Activated CD4-positive, alpha-beta T cell treated with anti-CD3 and anti-CD28 coated beads for 36 hours (primary cell): Measurements from ENCODE around the gene PNMA8C. TPM values are rescaled to one million over a fixed set of nuclear protein-coding genes. Genes with fewer than 3 reads are reported as not detected.

Experiments
- ATAC-seq: fragments of 200-7000 bp; cut with Tn5 transposase; one replicate; pipeline ENCODE4 v1.10.0; 2021; ENCODE audit warnings: mild to moderate bottlenecking, moderate library complexity
- CTCF ChIA-PET: fragments of 350-600 bp; sonication (Branson Sonifier 250); formaldehyde crosslinking; loops from one replicate; lab custom pipeline; 2021; ENCODE audit warnings: antibody characterized with exemption; lab: Charles Lee
- POLR2A ChIA-PET: fragments of 350-600 bp; sonication (Branson Sonifier 250); formaldehyde crosslinking; loops from one replicate; lab custom pipeline; 2021; ENCODE audit warnings: antibody characterized with exemption, inconsistent platforms; lab: Charles Lee
- DNase-seq: peaks from one replicate; pipeline ENCODE4 v3.0.0-alpha.2; 2020
- H3K27ac Mint-ChIP-seq: one replicate; pipeline ENCODE4 v1.8.0; 2021; ENCODE audit warnings: mixed read lengths
- H3K27me3 Mint-ChIP-seq: one replicate; pipeline ENCODE4 v1.8.0; 2021; ENCODE audit warnings: mixed read lengths
- H3K36me3 Mint-ChIP-seq: one replicate; pipeline ENCODE4 v1.8.0; 2021; ENCODE audit warnings: low read depth, mixed read lengths
- H3K4me1 Mint-ChIP-seq: one replicate; pipeline ENCODE4 v1.8.0; 2021; ENCODE audit warnings: mixed read lengths
- H3K4me3 Mint-ChIP-seq: one replicate; pipeline ENCODE4 v1.8.0; 2021; ENCODE audit warnings: mild to moderate bottlenecking, moderate library complexity, mixed read lengths
- H3K9me3 Mint-ChIP-seq: one replicate; pipeline ENCODE4 v1.8.0; 2021; ENCODE audit warnings: low read depth, mixed read lengths
- intact Hi-C, 2 experiments: fragments of 100-400 bp; cut with DNase I in 1 of 2; cut with micrococcal nuclease in 1 of 2; formaldehyde crosslinking; loops; one replicate each; pipeline versions ENCODE4 v1.14.2 to v1.15.1; 2022 to 2024; cut with DNase I, micrococcal nuclease
- total RNA-seq, 2 experiments: library from RNA; stranded (reverse); gene quantifications; one replicate each; pipeline ENCODE4 v1.2.3, GENCODE V29; 2021

Gene PNMA8C
- total RNA-seq, 2 experiments from 2014 or later, result not detected

DNA sequence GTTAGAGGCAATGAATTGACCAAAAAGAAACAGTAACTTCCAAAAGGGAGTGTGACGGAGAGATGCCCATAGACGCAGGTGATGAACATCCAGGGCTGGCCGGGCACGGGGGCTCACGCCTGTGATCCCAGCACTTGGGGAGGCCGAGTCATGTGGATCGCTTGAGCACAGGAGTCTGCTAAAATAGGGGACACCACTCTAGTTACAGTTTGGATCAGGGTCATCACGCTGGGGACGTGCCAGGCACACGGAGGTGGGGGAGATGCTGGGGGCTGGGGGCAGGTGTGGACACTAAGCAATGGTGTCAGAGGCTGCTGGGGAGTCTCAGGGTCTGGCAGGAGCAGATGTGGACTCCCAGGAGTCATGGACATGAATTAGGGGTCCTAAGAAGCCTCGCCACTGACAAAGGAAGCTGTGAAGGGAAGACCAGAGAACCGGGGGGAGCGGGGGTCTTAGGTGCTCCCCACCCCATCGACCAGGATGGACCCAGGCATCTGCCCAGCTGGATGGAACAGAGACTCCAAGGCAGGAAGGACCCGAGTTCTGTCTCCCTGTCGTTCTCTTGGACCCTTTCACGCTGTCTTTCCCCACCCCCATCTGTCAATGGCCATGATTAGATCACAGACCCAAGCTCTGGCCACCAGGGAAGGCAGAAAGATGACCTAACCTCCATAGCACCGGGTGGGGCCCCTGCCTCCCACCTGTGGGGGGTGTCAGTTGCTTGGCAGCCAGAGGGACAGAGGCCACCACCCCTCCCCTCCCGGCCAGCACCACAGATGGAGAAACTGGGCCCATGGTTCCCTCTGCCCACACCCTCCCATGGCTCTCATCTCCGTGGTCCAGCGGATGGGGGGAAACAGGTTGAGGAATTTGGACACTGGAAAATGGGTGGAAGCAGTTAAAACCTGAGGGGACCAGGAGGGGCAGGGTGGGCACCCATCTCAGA is 35.0 kb downstream of the PNMA8C start:
- no peak for DNase-seq
- ChIA-PET POLR2A (no interaction called here), CTCF (interaction anchor here (0.8 to 2.6 kb wide), 7 partner anchors 8 to 120 kb away, joined by 3 to 11 read pairs (median 7); no protein-coding TSS in a partner anchor)
- peaks cover 4% of the 10 kb centered on the region for H3K4me1 Mint-ChIP-seq
- no peak overlapping the region for H3K4me3 Mint-ChIP-seq
- no peaks in the 10 kb centered on the region for H3K9me3 Mint-ChIP-seq
- peaks cover 3% of the 10 kb centered on the region for H3K27me3 Mint-ChIP-seq
- peaks cover 27% of the 10 kb centered on the region for H3K36me3 Mint-ChIP-seq
- no peak for ATAC-seq
- H3K27ac Mint-ChIP-seq, result no peak overlapping the region
- intact Hi-C loops, result loop anchor here (2.0 kb wide), 2 partner anchors 47 to 93 kb away; partner anchors contain the start of gene PPP5C (in 1 of the 2)

- intact Hi-C loops, result no loop called here
- Mint-ChIP-seq H3K9me3 (no peaks in the 10 kb centered on the region), H3K27me3 (peaks cover 3% of the 10 kb centered on the region), H3K36me3 (peaks cover 33% of the 10 kb centered on the region), H3K4me3 (no peak overlapping the region), H3K4me1 (peaks cover 4% of the 10 kb centered on the region), H3K27ac (no peak overlapping the region)
- no peak for ATAC-seq
- CTCF ChIA-PET, result interaction anchor here (1.0 kb wide), 1 partner anchor 113 kb away, joined by 3 read pairs; no protein-coding TSS in a partner anchor
- no peak for DNase-seq
- POLR2A ChIA-PET, result no interaction called here
Observed at GRCh38 chr19:46392837-46393236, 35.9 kb downstream of the PNMA8C start.

DNA sequence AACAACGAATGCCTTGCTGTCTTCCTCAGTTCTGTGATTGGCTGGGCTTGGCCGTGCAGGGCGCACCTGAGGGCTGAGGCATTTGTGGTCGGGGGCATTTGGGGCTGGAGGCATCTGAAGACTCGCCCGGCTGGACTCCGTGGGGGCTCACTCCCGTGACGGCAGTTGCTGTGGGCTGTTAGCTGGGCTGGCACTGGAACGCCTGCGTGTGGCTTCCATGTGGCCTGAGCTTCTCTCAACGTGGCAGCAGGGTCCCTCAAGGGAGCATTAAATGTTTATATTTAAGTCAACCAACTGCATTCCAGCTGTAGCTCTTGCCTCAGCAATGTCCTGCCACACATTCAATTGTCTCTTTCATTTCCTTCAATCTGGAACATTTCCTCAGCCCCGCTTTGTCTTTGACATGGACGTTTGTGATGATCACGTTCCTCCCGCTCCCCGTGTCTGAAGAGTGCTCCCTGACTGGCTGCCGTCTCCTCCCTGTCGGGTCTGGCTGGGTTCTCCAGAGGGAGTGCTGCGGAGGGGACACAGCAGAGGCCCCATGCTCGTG is 36.4 kb downstream of the PNMA8C start:
- ATAC-seq (no peak), DNase-seq (no peak)
- Mint-ChIP-seq H3K4me1 (peaks cover 4% of the 10 kb centered on the region), H3K27me3 (no peaks in the 10 kb centered on the region), H3K27ac (no peak overlapping the region), H3K4me3 (no peak overlapping the region), H3K9me3 (no peaks in the 10 kb centered on the region), H3K36me3 (peaks cover 37% of the 10 kb centered on the region)
- intact Hi-C loops, result no loop called here
- ChIA-PET CTCF (interaction anchor here (0.6 to 1.0 kb wide), 3 partner anchors 112 to 359 kb away, joined by 3 read pairs; no protein-coding TSS in a partner anchor), POLR2A (no interaction called here)

DNA sequence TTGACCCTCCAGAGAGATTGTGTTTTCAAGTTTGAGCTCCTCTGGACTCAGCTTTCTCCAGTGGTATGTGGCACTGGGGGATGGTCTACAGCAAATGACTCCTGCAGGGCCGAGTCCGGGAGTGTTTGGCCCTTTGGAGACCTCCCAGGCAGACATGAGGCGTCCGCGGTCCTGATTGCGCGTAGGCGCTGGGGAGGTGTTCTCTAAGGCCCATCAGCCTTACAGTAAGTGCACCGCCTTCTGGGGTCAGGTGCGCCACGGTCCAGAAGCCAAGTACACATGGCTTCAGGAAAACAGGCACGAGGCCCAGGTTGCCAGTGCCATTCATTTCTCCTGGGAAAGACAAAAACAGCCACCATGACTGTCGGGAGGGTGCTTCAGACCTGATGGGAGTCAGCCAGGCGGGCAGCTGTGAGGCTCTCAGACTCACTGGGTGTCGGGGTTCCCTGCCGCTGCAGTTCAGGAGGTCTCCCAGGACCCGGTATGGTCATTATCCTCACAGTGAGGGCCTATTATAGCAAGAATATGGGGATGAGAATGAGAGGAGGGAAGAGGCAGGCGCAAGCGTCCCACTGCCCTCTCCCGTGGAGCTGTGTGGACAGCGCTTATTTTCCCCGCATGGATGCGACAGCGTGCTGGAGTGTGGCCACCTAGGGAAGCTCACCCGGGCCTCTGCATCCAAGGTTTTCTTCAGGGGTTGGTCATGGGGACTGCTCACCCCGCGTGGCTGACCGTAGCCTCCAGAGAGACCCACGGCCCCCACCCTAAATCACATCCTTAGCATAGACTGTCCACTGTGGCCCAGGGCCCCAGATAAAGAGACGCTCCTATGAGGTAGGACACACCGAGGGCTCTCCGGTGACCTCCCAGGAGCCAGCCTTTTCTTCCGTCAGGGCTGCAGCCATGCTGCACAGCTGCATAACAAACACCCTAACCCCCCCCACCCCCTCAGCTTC is 37.2 kb downstream of the PNMA8C start:
- ChIA-PET CTCF (interaction anchor here (0.6 to 1.1 kb wide), 4 partner anchors 112 to 358 kb away, joined by 3 read pairs; no protein-coding TSS in a partner anchor), POLR2A (no interaction called here)
- ATAC-seq (no peak), DNase-seq (no peak)
- Mint-ChIP-seq H3K36me3 (peaks cover 43% of the 10 kb centered on the region), H3K4me1 (peaks cover 4% of the 10 kb centered on the region), H3K27me3 (no peaks in the 10 kb centered on the region), H3K9me3 (no peaks in the 10 kb centered on the region), H3K27ac (no peak overlapping the region), H3K4me3 (no peak overlapping the region)
- intact Hi-C loops, result no loop called here

- CTCF ChIA-PET, result interaction anchor here (1.1 kb wide), 1 partner anchor 125 kb away, joined by 3 read pairs; no protein-coding TSS in a partner anchor
- H3K4me1 Mint-ChIP-seq, result peaks cover 4% of the 10 kb centered on the region
- no peaks in the 10 kb centered on the region for H3K27me3 Mint-ChIP-seq
- H3K27ac Mint-ChIP-seq, result no peak overlapping the region
- H3K4me3 Mint-ChIP-seq, result no peak overlapping the region
- intact Hi-C loops, result no loop called here
- DNase-seq, result no peak
- ATAC-seq, result no peak
- POLR2A ChIA-PET, result no interaction called here
- no peaks in the 10 kb centered on the region for H3K9me3 Mint-ChIP-seq
- H3K36me3 Mint-ChIP-seq, result peaks cover 47% of the 10 kb centered on the region
Observed at GRCh38 chr19:46390866-46391265, 37.9 kb downstream of the PNMA8C start.

DNA sequence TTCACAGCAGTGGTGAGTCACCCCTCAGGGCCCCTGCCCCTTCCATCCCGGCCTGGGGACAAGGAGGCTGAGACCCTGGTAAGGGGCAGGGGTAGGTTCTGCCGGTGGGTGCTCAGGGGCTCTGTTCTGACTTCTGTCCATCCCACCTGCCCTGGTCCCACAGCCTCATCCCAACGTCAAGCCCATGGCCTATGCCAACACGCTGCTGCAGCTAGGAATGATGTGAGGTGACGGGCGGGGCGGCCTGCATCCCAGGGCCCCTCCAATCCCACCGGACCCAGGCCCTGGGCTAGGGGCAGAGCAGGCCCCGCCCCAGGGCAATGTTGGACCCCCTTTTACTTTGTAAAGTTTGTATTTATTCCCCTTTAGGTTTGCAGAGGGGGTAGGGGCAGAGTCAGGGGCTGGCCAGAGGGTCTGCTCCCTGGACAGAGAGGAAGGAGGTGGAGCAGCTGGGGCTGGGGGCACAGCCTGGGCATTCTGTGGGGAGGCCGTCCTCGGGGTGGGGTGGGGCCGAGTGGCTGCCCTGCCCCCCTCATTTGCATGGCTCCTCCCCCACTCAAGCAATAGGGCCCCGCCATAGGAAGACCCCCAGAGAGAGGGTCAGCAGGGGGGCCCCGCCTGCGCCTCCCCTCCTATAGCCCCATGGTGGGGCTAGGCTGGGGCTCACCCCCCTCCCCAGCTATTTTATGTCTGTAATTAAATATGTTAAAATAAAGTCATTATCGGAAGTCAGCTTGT is 38.4 kb downstream of the PNMA8C start:
- Mint-ChIP-seq H3K27ac (no peak overlapping the region), H3K4me1 (peaks cover 4% of the 10 kb centered on the region), H3K27me3 (no peaks in the 10 kb centered on the region), H3K4me3 (no peak overlapping the region), H3K36me3 (peaks cover 48% of the 10 kb centered on the region), H3K9me3 (no peaks in the 10 kb centered on the region)
- ChIA-PET POLR2A (no interaction called here), CTCF (interaction anchor here (1.1 kb wide), 1 partner anchor 126 kb away, joined by 3 read pairs; no protein-coding TSS in a partner anchor)
- intact Hi-C loops, result no loop called here
- DNase-seq, result no peak
- no peak for ATAC-seq

DNA sequence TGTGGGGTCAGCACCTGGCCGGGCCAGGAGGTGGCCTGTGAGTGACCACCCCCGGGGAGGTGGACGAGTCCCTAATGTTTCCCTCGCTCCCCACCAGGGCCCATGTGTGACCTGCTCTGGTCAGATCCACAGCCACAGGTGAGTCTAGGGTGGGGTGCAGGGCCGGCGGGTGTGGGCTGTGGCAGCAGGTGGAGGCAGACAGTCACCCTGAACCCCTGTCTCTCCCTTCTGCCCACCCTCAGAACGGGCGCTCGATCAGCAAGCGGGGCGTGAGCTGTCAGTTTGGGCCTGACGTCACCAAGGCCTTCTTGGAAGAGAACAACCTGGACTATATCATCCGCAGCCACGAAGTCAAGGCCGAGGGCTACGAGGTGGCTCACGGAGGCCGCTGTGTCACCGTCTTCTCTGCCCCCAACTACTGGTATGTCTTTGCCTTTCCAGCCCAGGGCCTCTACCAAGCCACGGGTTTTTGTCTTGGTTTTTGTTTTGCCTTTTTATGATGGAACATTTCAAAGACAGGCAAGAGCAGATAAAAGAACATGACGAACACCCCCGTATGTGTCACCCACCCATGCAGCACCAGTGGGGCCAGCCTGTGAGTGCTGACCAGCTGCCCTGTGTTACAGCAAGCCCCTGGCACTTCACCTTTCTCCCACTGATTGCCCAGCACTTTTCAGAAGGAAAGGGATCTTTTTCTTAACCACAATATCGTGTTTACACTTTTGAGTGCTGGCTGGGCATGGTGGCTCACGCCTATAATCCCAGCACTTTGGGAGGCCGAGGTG is 40.2 kb downstream of the PNMA8C start:
- Mint-ChIP-seq H3K9me3 (no peaks in the 10 kb centered on the region), H3K36me3 (peaks cover 56% of the 10 kb centered on the region), H3K4me1 (no peaks in the 10 kb centered on the region), H3K27ac (no peak overlapping the region), H3K4me3 (no peak overlapping the region), H3K27me3 (no peaks in the 10 kb centered on the region)
- DNase-seq (no peak), ATAC-seq (no peak)
- ChIA-PET POLR2A (interaction anchor here (1.1 kb wide), 1 partner anchor 711 kb away, joined by 6 read pairs; no protein-coding TSS in a partner anchor), CTCF (interaction anchor here (0.6 kb wide), 1 partner anchor 127 kb away, joined by 3 read pairs; no protein-coding TSS in a partner anchor)
- intact Hi-C loops, result no loop called here

DNA sequence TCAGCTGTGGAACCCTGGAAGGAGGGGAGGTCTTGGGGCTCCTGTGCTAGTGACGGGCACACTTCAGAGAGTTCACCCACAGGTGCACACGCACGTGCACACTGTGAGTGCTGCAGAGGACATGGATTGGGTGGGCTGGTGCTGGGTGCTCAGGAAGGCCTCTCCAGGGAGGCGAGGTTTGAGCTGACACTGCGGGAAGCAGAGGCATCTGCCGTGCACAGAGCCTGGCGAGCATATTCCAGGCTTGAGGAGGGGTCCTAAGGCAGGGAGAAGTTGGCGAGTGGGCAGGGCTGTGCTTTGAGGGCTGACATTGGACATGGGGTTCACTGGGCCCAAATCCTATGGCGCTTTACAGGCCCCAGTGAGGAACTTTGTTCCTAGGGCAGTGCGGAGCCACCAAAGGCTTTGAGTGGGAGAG is 41.0 kb downstream of the PNMA8C start:
- intact Hi-C loops, result no loop called here
- Mint-ChIP-seq H3K36me3 (peaks cover 54% of the 10 kb centered on the region), H3K4me3 (no peak overlapping the region), H3K4me1 (no peaks in the 10 kb centered on the region), H3K27ac (no peak overlapping the region), H3K9me3 (no peaks in the 10 kb centered on the region), H3K27me3 (no peaks in the 10 kb centered on the region)
- DNase-seq (no peak), ATAC-seq (no peak)
- ChIA-PET CTCF (interaction anchor here (0.7 kb wide), 1 partner anchor 839 kb away, joined by 3 read pairs; no protein-coding TSS in a partner anchor), POLR2A (interaction anchor here (1.1 kb wide), 1 partner anchor 710 kb away, joined by 6 read pairs; no protein-coding TSS in a partner anchor)

DNA sequence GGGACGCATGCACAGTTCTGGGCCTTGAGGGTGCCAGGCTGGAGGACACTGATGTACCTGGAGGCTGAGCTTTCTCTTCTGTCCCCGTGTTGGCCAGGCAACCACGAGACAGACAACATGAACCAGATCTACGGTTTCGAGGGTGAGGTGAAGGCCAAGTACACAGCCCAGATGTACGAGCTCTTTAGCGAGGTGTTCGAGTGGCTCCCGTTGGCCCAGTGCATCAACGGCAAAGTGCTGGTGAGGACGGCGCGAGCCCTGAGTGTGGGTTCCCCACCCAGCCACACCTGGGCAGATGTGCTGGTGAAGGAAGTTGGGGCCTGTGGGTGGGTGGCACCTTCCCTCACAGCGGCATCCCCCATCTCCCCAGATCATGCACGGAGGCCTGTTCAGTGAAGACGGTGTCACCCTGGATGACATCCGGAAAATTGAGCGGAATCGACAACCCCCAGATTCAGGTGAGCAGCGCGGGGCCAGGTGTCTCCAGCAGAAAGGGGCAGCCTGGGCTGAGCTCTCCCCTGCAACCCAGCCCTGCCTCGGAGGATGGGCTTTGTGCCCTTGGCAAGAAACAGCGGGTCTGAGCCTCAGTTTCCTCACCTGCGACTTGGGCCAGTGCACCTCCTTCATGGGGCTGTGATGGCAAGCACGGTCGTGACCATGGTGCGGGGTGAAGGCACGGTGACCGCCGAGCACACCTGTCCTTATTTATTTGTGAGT is 41.6 kb downstream of the PNMA8C start:
- peaks cover 55% of the 10 kb centered on the region for H3K36me3 Mint-ChIP-seq
- POLR2A ChIA-PET, result interaction anchor here (0.9 kb wide), 1 partner anchor 213 kb away, joined by 3 read pairs; no protein-coding TSS in a partner anchor

More for the DNA sequence above, 41.6 kb downstream of the PNMA8C start:
- intact Hi-C loops, result no loop called here
- Mint-ChIP-seq H3K27me3 (no peaks in the 10 kb centered on the region), H3K4me3 (no peak overlapping the region), H3K27ac (no peak overlapping the region), H3K9me3 (no peaks in the 10 kb centered on the region), H3K4me1 (no peaks in the 10 kb centered on the region)
- CTCF ChIA-PET, result interaction anchor here (0.6 to 2.7 kb wide), 3 partner anchors 8 to 838 kb away, joined by 3 to 7 read pairs (median 5); no protein-coding TSS in a partner anchor
- ATAC-seq, result no peak
- no peak for DNase-seq
